A172 (cell line): Measurements from ENCODE around the gene MBD5. TPM values are rescaled to one million over a fixed set of nuclear protein-coding genes. Genes with fewer than 3 reads are reported as not detected.

Experiments used
- DNase-seq: peaks from one replicate; pipeline ENCODE4 v3.0.0-alpha.2; 2015; ENCODE audit warnings: low spot score
- total RNA-seq: library from RNA; depleted of rRNA; stranded (reverse); fragments of >200 nt; shearing (Covaris generic); gene quantifications from 2 replicates; pipeline ENCODE4 v1.2.3, GENCODE V29; 2014

Gene MBD5
- total RNA-seq, 1 experiment from 2014 or later = 11.3 TPM

- DNase-seq = no peak
These were observed 437.3 kb downstream of the MBD5 start for GRCh38 chr2:148458171-148458570.

- peak; percentile 1 for DNase-seq
These were observed 438.5 kb downstream of the MBD5 start for GRCh38 chr2:148459377-148459778.

- DNase-seq = no peak
These were observed 441.0 kb downstream of the MBD5 start for GRCh38 chr2:148461876-148462275.

GRCh38 chr2:148475626-148476025 is 454.7 kb downstream of the MBD5 start:
- DNase-seq = no peak

- DNase-seq = no peak
These were observed 458.5 kb downstream of the MBD5 start for GRCh38 chr2:148479398-148479797.

- DNase-seq = no peak
These were observed 462.8 kb downstream of the MBD5 start for GRCh38 chr2:148483665-148484064.

- DNase-seq = no peak
These were observed 463.2 kb downstream of the MBD5 start for GRCh38 chr2:148484066-148484465.

GRCh38 chr2:148486655-148487054 is 465.8 kb downstream of the MBD5 start:
- no peak for DNase-seq

- no peak for DNase-seq
These were observed 466.5 kb downstream of the MBD5 start for GRCh38 chr2:148487439-148487838.

GRCh38 chr2:148490840-148491439 is 470.0 kb downstream of the MBD5 start:
- no peak for DNase-seq

- DNase-seq = no peak
These were observed 473.1 kb downstream of the MBD5 start for GRCh38 chr2:148493822-148494563.

- DNase-seq = no peak
These were observed 474.7 kb downstream of the MBD5 start for GRCh38 chr2:148495586-148495985.

- no peak for DNase-seq
These were observed 480.7 kb downstream of the MBD5 start for GRCh38 chr2:148501545-148501944.

- DNase-seq = no peak
These were observed 482.6 kb downstream of the MBD5 start for GRCh38 chr2:148503516-148503915.

GRCh38 chr2:148507970-148508369 is 487.1 kb downstream of the MBD5 start:
- DNase-seq = no peak

GRCh38 chr2:148508878-148509287 is 488.0 kb downstream of the MBD5 start:
- DNase-seq = no peak

GRCh38 chr2:148509288-148509902 is 488.5 kb downstream of the MBD5 start:
- DNase-seq = peak; percentile 84

GRCh38 chr2:148511883-148512282 is 491.0 kb downstream of the MBD5 start:
- DNase-seq = no peak

GRCh38 chr2:148512501-148512900 is 491.6 kb downstream of the MBD5 start:
- no peak for DNase-seq

- no peak for DNase-seq
These were observed 492.5 kb downstream of the MBD5 start for GRCh38 chr2:148513427-148513826.

- DNase-seq = no peak
These were observed 494.2 kb downstream of the MBD5 start for GRCh38 chr2:148515120-148515519.

GRCh38 chr2:148515976-148516375 is 495.1 kb downstream of the MBD5 start:
- no peak for DNase-seq

GRCh38 chr2:148517296-148517695 is 496.4 kb downstream of the MBD5 start:
- DNase-seq = no peak
